ENCODE data around the gene DUOX1.

The DUOX1 gene

DNA sequence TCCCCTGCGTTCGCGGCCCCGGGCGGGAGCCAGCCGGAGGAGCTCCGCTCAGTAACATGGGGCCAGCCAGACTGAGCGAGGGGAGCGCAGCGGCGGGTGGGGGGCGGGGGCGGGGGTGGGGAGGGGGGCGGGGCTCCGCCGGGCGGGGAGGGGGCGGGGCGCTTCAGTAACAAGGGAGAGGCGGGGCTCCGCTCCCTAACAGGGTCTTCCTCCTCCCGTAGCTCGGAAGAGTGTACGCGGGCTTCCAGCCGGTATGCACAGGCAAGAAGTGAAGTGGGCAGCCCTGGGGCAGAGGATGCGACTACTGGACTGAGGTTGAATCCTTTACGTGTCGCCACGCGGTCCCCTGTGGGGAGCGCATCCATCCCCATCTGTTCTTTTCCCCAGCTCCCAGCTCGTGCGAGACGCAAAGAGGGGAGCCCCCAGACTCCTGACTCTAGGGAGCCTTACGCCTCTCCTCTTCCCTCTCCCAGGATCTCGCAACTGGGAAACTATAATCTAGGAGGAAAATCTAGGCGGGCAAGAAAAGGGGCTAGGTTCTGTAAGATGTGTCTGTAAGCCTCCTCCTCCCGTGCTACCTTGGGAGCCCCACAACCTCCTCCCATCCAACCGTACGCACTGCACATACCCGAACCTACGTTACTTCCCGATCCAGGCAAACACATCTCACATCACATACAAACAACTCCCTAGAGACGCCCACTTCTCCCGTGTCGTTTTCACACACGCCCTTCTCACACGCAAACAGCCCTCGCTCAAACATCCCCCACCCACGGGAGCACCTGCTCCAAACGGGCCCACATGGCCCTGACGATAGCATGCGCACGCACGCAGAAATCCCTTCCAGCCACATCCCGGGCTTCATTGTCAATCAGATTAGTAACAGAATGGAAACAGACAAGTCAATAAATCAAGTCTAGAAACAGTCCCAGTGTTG is 58.4 kb downstream of the DUOX1 start, which contains the start of gene SHF:
SHF (minus strand) TSS at position 73 of the 937 bp plus-strand sequence; CDS start at position 58, 15 bp downstream.
- peak; percentile 83 for DNase-seq (ENCODE audit: low spot score)

DNA sequence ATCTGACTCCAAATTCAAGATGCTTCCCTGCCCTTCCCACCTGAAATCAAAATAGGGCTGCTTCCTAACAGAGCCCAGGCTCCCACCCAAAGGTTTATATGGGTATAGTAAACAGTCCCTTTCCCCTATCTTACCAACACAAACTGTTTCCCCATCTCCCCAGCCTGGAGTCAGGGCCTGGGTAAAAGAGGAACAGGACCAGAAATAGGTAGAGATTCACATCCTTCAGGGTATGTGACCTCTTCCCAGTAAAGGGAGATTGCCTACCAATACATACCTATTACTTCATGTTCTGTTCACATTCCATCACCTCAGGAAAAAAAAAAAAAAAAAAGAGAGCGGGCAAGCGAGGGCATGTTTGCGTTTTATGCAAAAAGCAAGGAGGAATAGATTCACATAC is 67.7 kb downstream of the DUOX1 start:
- no peak for DNase-seq (ENCODE audit: low spot score)

DNA sequence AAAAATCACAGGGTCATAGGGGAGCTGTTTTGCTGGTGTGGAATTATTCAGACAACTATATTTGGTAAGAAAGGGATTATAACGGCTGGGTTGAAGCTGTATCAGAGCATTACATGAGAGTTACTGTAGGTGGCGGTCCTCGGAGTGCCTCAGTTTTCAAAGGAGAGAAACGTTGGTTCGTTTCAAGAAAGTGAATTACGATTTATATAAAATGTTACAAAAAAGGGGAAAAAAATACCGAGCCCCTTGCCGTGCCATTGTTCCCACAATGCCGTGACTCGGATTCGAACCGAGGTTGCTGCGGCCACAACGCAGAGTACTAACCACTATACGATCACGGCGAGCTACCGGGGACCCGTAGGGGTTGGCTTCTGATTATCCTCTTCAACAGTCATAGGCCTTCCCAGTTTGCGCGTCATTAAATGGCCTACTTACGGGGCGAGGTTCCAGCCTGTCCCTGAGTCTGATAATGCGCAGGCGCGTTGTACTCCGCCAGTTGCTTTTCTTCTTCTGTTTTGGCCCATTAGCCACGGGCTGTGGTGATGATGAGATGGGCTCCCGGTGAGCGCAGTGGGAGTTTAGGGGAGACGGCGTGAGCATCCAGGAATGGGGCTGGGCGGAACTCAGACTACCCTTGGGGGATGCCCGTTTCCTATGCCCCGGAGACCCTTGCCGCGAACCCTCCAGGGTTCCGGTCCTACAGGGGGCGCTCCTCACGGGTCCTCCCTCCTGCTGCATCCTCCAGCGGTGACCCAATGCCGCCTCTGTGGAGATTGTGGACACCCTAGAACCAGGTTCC is 68.7 kb downstream of the DUOX1 start:
- DNase-seq (ENCODE audit: low spot score): peak; percentile 96

DNA sequence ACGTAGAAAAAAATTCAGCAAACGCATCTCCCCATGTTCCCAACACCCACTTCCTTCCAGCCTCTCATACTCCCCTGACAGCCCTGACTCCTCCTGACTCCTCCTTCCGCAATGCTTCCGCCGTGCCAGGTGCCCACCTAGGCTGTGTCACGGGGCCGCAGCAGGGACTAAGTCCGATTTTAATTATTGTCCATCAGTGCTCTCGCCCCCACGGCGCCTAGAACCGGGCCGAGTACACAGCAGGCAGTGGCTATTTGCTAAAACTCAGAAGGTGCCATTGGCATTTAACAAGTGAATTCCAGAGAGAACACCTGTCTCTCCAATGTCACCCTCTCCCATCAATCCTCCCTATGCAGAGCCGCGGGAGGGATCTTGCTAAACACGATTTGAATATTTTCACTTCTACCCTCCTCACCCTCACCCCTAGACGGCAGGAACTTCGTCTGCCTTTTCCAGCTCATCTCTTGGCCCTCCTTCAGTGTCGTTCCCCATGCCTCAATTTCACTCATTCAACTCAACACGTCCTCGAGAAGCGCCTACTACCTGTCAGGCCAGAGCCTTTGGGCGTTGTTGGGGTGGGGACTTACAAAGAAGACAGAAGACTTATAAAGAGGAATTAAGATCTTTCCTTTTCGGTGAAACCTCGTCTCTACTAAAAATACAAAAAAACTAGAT is 69.5 kb downstream of the DUOX1 start:
- DNase-seq (ENCODE audit: low spot score): no peak

DNA sequence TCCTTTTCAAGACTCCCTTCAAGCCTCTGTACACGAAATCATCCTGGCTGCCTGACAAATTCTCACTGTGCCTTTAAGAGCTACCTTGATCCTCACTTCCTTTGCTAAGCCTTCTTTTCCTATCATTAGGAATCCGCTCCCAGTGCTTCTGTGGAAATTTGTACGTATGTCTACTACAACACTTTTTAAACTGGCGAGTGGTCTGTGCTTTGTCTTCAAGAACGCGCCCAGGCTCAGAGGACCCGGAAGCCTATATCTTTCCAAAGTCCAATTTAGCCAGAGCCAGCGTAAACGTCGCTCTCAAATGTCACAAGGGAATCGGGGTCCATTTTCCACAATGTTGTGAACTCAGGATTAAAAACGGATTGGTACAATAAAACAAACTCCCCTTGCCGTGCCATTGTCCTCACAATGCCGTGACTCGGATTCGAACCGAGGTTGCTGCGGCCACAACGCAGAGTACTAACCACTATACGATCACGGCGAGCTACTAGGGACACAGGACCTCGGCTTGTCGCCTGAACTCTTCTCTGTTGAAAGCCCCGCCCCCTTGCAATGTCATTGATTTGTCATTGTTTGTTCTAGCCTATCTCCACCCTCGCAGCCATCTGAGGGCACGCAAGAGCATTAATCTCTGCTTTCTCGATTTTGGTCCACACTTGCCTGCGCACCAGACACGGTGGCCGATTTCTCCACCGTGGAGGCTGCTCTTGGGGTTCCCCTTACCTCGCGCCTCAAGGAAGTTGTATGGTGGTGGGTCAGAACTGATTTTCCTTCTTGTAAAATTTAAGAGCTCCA is 70.4 kb downstream of the DUOX1 start:
- peak; percentile 98 for DNase-seq (ENCODE audit: low spot score)

DNA sequence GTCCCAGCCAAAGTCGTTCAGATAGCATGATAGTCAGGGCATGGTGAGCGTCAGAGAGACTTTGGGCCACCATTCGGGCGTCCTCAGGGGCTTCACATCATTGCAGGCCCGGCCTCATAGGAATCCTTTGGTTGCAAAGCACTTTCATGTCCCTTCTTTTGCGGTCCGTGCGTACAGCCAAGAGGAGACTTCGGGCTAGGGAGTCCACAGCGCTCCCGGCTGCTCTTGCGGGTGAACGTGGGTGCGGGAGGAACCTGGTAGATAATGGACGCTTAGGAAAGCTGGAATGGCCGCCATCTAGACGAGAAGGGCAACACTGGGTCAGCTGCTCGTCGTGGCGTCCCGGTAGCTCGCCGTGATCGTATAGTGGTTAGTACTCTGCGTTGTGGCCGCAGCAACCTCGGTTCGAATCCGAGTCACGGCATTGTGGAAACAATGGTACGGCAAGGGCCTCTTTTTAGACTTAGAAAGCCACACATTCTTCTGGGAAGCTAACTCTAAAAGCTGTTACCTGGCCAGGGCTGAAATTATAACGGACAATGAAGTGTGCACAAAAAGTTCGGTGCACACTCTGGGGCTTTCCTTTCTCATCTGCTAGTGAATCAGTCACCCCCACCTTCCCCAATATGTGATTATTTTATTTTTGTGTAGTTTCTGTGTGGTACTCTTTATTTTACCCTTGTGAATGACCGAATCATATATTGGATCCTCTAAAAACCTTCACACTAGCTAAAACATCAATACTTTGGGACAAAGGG is 71.2 kb downstream of the DUOX1 start:
- peak; percentile 92 for DNase-seq (ENCODE audit: low spot score)

DNA sequence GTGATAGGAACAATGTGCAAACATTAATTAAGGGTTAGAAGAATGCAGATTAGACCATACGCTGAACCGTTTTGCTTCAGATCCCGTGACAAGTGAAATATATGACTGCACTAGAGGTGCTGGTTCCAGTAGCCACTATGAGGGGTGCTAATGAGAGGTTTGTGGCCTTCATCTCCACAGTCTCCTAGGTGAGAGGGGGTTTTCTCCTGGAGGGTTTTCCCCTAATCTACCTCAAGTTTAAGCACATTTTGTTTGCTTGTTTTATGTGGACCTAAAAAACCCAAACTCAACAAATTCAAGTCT is 71.7 kb downstream of the DUOX1 start:
- no peak for DNase-seq (ENCODE audit: low spot score)

DNA sequence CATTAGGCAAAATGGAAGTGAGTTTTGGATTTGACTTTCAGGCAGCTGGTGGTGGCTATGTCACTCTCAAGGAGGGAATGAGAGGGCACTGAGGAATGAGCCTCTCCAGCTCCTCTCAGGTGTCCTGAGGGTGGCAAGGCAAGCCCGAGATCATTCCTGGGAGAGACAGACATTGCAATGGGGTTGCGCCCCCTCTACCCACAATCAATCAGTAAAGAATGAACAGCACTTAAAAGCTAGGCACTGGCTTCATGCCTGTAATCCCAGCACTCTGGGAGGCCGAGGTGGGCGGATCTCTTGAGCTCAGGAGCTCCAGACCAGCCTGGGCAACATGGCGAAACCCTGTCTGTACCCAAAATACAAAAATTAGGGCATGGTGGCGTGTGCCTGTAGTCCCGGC is 72.1 kb downstream of the DUOX1 start:
- no peak for DNase-seq (ENCODE audit: low spot score)

DNA sequence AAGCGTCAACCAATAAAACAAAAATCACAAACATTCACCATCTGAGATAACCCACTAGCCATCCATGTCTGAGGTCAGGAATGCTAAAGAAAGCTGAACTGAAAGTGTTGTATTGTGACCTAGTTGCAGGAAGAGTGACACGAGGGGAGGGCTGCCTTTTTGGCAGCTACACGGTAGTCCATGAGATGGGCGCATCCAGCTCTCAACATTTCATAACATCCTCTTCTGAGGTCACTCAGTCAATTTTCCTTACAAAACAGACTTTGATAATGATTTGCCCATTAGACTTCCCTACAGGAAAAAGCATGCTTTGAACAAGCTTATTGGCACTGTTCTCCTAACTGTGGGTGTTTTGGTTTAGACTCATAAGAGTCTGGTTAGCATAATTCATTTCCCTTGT is 73.4 kb downstream of the DUOX1 start:
- no peak for DNase-seq (ENCODE audit: low spot score)

DNA sequence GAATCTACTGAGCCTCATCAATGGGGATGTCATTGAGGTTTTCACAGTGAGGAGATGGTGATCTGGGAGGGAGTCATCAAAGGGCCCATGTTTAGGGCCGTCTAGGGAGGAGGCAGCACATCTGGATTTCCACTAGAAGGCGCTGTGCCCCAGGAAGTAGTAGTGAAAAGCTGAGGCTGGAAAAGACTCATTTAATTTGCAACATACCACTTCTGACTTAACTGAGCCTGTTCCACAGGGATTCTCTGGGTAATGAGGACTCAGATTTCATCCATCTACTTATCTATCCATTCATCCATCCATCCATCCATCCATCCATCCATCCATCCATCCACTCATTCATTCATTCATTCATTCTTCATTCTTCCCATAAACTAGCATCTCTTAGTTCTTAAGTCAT is 75.4 kb downstream of the DUOX1 start:
- peak; percentile 73 for DNase-seq (ENCODE audit: low spot score)

DNA sequence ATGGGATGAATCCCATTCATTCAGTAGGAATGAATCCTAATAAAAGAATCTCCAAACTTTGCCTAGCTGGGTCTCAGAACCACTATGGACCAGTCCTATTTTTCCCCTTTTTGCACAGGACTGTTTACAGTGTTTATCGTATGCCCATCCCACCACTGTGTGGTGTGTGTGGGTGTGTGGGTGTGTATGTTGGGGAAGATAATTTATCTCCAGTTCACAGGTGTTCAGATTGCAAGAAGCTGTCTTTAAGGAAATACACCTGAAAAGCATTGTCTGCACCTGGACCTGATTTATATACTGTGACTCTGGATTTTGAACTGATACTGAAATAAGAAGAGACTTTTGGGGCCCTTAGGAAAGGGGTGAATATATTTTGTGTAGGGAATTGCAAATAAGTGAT is 82.7 kb downstream of the DUOX1 start:
- no peak for DNase-seq (ENCODE audit: low spot score)
